ENCODE measurements around the gene CPD. TPM values are rescaled to one million over a fixed set of nuclear protein-coding genes. Genes with fewer than 3 reads are reported as not detected.
"Not testable (repeated sequence)": the region's sequence is repeated elsewhere in the genome, so short reads cannot be mapped to it uniquely, and the experiment has no call there.

The CPD gene
- total and polyA plus RNA-seq, 8 donors, result 4.1 to 278 (median 22.0) TPM

- H3K4me1 ChIP-seq, result peaks cover 4 to 39% (median 18%) of the 10 kb centered on the region in 4 donors
- DNase-seq, result no peak
- TF ChIP-seq EP300 (IDR thresholded peaks at IDR 0.05) (no peak), POLR2A (IDR thresholded peaks at IDR 0.05) (no peak), CTCF (IDR thresholded peaks at IDR 0.05) (no peak), POLR2AphosphoS5 (IDR thresholded peaks at IDR 0.05) (no peak)
- H3K9me3 ChIP-seq, result no peaks in the 10 kb centered on the region
- peaks cover 0 to 14% (median 9%) of the 10 kb centered on the region in 4 donors for H3K36me3 ChIP-seq
- H3K4me3 ChIP-seq, result no peak overlapping the region
- WGBS, 5 donors, result 91 to 100% (median 93%) methylated on average over 1 of the region's 1 CpG
- H3K27ac ChIP-seq, result no peak overlapping the region
- no peaks in the 10 kb centered on the region for H3K27me3 ChIP-seq
- intact Hi-C loops (cut with DNase I; ENCODE audit: low total_unique reads), result no loop called here
Observed at GRCh38 chr17:30401097-30401496, 22.4 kb downstream of the CPD start.

GRCh38 chr17:30405161-30405560, 26.4 kb downstream of the CPD start:
- Histone ChIP-seq H3K27me3 (no peaks in the 10 kb centered on the region), H3K27ac (no peak overlapping the region), H3K4me1 (peaks cover 0 to 19% (median 8%) of the 10 kb centered on the region in 4 donors), H3K4me3 (no peak overlapping the region), H3K36me3 (peaks cover 0 to 14% (median 7%) of the 10 kb centered on the region in 4 donors), H3K9me3 (no peaks in the 10 kb centered on the region)
- intact Hi-C loops (cut with DNase I; ENCODE audit: low total_unique reads), result no loop called here
- TF ChIP-seq CTCF (IDR thresholded peaks at IDR 0.05) (no peak), POLR2A (IDR thresholded peaks at IDR 0.05) (no peak), POLR2AphosphoS5 (IDR thresholded peaks at IDR 0.05) (no peak), EP300 (IDR thresholded peaks at IDR 0.05) (no peak)
- DNase-seq, result no peak

- H3K9me3 ChIP-seq; H3K27ac ChIP-seq; H3K36me3 ChIP-seq; DNase-seq; H3K4me3 ChIP-seq; H3K27me3 ChIP-seq; intact Hi-C loops (cut with DNase I; ENCODE audit: low total_unique reads): not testable (repeated sequence)
- 91 to 100% (median 100%) methylated on average over 2 of the region's 2 CpGs for WGBS, 5 donors
- H3K4me1 ChIP-seq, result peaks cover 0 to 20% (median 9%) of the 10 kb centered on the region in 4 donors
Observed at GRCh38 chr17:30410627-30411026, 31.9 kb downstream of the CPD start.

GRCh38 chr17:30412008-30412496, 33.3 kb downstream of the CPD start:
- H3K4me3 ChIP-seq; DNase-seq; intact Hi-C loops (cut with DNase I; ENCODE audit: low total_unique reads); H3K9me3 ChIP-seq; H3K27ac ChIP-seq; H3K27me3 ChIP-seq; H3K36me3 ChIP-seq: not testable (repeated sequence)
- 72 to 80% (median 78%) methylated on average over 3 of the region's 3 CpGs for WGBS, 5 donors
- H3K4me1 ChIP-seq, result peaks cover 0 to 18% (median 9%) of the 10 kb centered on the region in 4 donors

- 79 to 94% (median 89%) methylated on average over 4 of the region's 4 CpGs for WGBS, 5 donors
- H3K36me3 ChIP-seq, result peaks cover 0 to 8% (median 2%) of the 10 kb centered on the region in 4 donors
- no peak overlapping the region for H3K4me3 ChIP-seq
- H3K27me3 ChIP-seq, result no peaks in the 10 kb centered on the region
- H3K27ac ChIP-seq, result no peak overlapping the region
- peaks cover 0 to 18% (median 9%) of the 10 kb centered on the region in 4 donors for H3K4me1 ChIP-seq
- DNase-seq, result no peak
- TF ChIP-seq POLR2AphosphoS5 (IDR thresholded peaks at IDR 0.05) (no peak), EP300 (IDR thresholded peaks at IDR 0.05) (no peak), CTCF (IDR thresholded peaks at IDR 0.05) (no peak), POLR2A (IDR thresholded peaks at IDR 0.05) (no peak)
- intact Hi-C loops (cut with DNase I; ENCODE audit: low total_unique reads), result no loop called here
- H3K9me3 ChIP-seq, result no peaks in the 10 kb centered on the region
Observed at GRCh38 chr17:30413109-30413508, 34.4 kb downstream of the CPD start.
